ENCODE results near the gene LUC7L.

The LUC7L gene

DNA sequence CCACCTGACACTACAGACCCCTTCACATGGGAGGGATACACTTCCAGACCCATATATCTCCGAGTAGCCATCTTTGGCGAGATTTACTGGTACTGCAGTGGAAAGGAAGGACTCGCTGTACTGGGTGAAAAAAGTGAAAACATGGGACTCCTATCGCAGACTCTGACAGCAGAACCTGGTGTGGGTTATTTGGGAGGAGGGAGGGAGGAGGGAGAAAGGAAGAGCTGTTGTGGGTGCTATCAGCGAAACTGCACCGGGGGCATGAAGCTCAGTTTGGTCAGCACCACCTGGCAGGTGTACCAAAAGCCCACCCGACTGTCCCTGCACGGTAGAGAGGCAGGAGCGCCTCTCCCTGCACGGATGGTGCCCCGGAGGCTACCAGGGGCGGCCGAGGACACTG is 44.0 kb downstream of the LUC7L start:
- Histone ChIP-seq H3K4me2 (ENCODE audit: low read length) (no peak overlapping the region), H3K36me3 (ENCODE audit: control insufficient read depth, low read length) (peaks cover 27% of the 10 kb centered on the region), H3K27ac (ENCODE audit: low read depth, low read length) (no peak overlapping the region), H3K79me2 (ENCODE audit: control insufficient read depth, low read length) (no peaks in the 10 kb centered on the region), H3K4me3 (ENCODE audit: low read length) (no peak overlapping the region), H3F3A (ENCODE audit: control insufficient read depth, insufficient read depth) (peaks cover 11% of the 10 kb centered on the region), H3K9me2 (replicated peaks; ENCODE audit: control insufficient read depth, low read length) (no peaks in the 10 kb centered on the region), H3K4me1 (ENCODE audit: control insufficient read depth, low read length) (peaks cover 10% of the 10 kb centered on the region), H4K20me1 (ENCODE audit: control insufficient read depth, insufficient read depth, low read depth, low read length) (no peaks in the 10 kb centered on the region), H3K9me3 (ENCODE audit: control insufficient read depth, insufficient read depth, low read length) (no peaks in the 10 kb centered on the region), H3K27me3 (ENCODE audit: control insufficient read depth, low read length) (no peaks in the 10 kb centered on the region)
- no peak for TF ChIP-seq EZH2phosphoT487 (IDR thresholded peaks at IDR 0.05; ENCODE audit: borderline replicate concordance, low read length)
- TF ChIP-seq, protein P1, sequence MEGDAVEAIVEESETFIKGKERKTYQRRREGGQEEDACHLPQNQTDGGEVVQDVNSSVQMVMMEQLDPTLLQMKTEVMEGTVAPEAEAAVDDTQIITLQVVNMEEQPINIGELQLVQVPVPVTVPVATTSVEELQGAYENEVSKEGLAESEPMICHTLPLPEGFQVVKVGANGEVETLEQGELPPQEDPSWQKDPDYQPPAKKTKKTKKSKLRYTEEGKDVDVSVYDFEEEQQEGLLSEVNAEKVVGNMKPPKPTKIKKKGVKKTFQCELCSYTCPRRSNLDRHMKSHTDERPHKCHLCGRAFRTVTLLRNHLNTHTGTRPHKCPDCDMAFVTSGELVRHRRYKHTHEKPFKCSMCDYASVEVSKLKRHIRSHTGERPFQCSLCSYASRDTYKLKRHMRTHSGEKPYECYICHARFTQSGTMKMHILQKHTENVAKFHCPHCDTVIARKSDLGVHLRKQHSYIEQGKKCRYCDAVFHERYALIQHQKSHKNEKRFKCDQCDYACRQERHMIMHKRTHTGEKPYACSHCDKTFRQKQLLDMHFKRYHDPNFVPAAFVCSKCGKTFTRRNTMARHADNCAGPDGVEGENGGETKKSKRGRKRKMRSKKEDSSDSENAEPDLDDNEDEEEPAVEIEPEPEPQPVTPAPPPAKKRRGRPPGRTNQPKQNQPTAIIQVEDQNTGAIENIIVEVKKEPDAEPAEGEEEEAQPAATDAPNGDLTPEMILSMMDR (IDR thresholded peaks at IDR 0.05; ENCODE audit: low read depth, low read length, poor library complexity, severe bottlenecking) = no peak

DNA sequence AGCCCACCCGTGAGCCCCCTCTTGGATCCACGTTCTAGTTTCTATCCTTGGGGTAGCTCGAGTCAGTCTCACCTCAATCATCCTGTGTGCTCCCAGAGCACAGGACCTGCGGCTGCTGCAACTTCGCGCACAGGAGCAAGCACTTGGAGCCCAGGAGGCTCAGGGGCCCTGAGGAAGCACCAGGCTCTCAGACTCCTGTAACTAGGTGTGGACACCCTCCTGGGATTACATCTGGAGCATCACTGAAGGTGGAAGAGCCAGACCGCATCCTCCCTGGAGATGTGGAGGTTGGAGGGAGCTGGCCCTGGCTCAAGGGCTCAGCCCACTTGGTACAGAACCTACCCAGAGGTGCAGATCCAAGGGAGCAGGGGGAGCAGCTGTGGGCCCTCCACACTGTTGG is 46.2 kb downstream of the LUC7L start:
- H3K9me3 ChIP-seq (ENCODE audit: control insufficient read depth, insufficient read depth, low read length) = no peaks in the 10 kb centered on the region
- H3K4me2 ChIP-seq (ENCODE audit: low read length) = no peak overlapping the region
- TF ChIP-seq, protein P1 (IDR thresholded peaks at IDR 0.05; ENCODE audit: low read depth, low read length, poor library complexity, severe bottlenecking) = no peak
- no peak for TF ChIP-seq EZH2phosphoT487 (IDR thresholded peaks at IDR 0.05; ENCODE audit: borderline replicate concordance, low read length)
- H3F3A ChIP-seq (ENCODE audit: control insufficient read depth, insufficient read depth) = peaks cover 14% of the 10 kb centered on the region
- H3K9me2 ChIP-seq (replicated peaks; ENCODE audit: control insufficient read depth, low read length) = no peaks in the 10 kb centered on the region
- H3K79me2 ChIP-seq (ENCODE audit: control insufficient read depth, low read length) = no peaks in the 10 kb centered on the region
- H3K36me3 ChIP-seq (ENCODE audit: control insufficient read depth, low read length) = peaks cover 8% of the 10 kb centered on the region
- H3K27me3 ChIP-seq (ENCODE audit: control insufficient read depth, low read length) = peaks cover 5% of the 10 kb centered on the region; the same call in 1 of the 2 replicates
- H3K4me1 ChIP-seq (ENCODE audit: control insufficient read depth, low read length) = peaks cover 10% of the 10 kb centered on the region
- no peak overlapping the region for H3K27ac ChIP-seq (ENCODE audit: low read depth, low read length)
- H3K4me3 ChIP-seq (ENCODE audit: low read length) = no peak overlapping the region
- no peaks in the 10 kb centered on the region for H4K20me1 ChIP-seq (ENCODE audit: control insufficient read depth, insufficient read depth, low read depth, low read length)

DNA sequence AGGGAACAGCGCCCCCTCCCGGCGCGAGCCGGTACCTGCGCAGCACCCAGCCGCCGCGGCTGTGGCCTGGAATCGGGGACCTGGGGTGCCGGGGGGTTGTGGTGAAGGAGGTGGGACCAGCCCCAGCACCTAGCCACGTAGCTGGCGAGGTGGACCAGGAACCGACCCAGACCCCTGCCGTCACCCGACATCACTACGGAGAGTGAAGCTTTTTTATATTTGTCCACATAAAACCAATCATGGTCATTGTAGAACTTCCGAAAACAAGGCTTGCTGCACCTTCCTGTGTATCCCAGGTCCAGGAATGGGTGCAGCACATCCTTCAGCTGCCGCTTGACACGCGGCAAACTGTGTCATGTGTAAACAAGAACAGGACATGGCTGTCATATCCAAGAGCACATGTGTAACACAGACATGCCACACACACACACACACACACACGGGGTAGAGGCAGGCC is 47.7 kb downstream of the LUC7L start:
- peak overlapping the region; percentile 60 for H3K4me2 ChIP-seq (ENCODE audit: low read length)
- no peaks in the 10 kb centered on the region for H3K36me3 ChIP-seq (ENCODE audit: control insufficient read depth, low read length)
- peak overlapping the region; percentile 39; the same call in 1 of the 2 replicates for H3K4me3 ChIP-seq (ENCODE audit: low read length)
- peaks cover 13% of the 10 kb centered on the region for H3K27me3 ChIP-seq (ENCODE audit: control insufficient read depth, low read length)
- no peaks in the 10 kb centered on the region for H4K20me1 ChIP-seq (ENCODE audit: control insufficient read depth, insufficient read depth, low read depth, low read length)
- peaks cover 14% of the 10 kb centered on the region for H3F3A ChIP-seq (ENCODE audit: control insufficient read depth, insufficient read depth)
- peaks cover 10% of the 10 kb centered on the region for H3K4me1 ChIP-seq (ENCODE audit: control insufficient read depth, low read length)
- no peak overlapping the region for H3K27ac ChIP-seq (ENCODE audit: low read depth, low read length)
- no peaks in the 10 kb centered on the region for H3K79me2 ChIP-seq (ENCODE audit: control insufficient read depth, low read length)
- H3K9me2 ChIP-seq (replicated peaks; ENCODE audit: control insufficient read depth, low read length) = no peaks in the 10 kb centered on the region
- TF ChIP-seq, protein P1 (IDR thresholded peaks at IDR 0.05; ENCODE audit: low read depth, low read length, poor library complexity, severe bottlenecking) = peak; percentile 96
- TF ChIP-seq EZH2phosphoT487 (IDR thresholded peaks at IDR 0.05; ENCODE audit: borderline replicate concordance, low read length) = no peak
- H3K9me3 ChIP-seq (ENCODE audit: control insufficient read depth, insufficient read depth, low read length) = no peaks in the 10 kb centered on the region

Data from DOHH2 (cell line).